H1 (cell line): ENCODE results near the gene ASPN. TPM values are rescaled to one million over a fixed set of nuclear protein-coding genes. Genes with fewer than 3 reads are reported as not detected.

Experiments
- BCL11A ChIP-seq, 2 experiments: IDR thresholded peaks; one replicate each; pipeline ENCODE4 v1.6.1; 2011; ENCODE audit warnings: low read depth in 2 of 2, low read length in 2 of 2, mild to moderate bottlenecking in 2 of 2
- CBX5 ChIP-seq: fragments of 300-800, 300-1000 bp; sonication (generic); IDR thresholded peaks from 2 replicates; pipeline ENCODE4 v1.7.1; 2016; ENCODE audit warnings: antibody characterized with exemption, low read length, low read depth
- CHD7 ChIP-seq: fragments of 300-600 bp; sonication (generic); IDR thresholded peaks from 2 replicates; pipeline ENCODE4 v1.7.1; 2012; ENCODE audit warnings: low read length, moderate library complexity, mild to moderate bottlenecking, inconsistent platforms; ENCODE audit not compliant: insufficient replicate concordance
- EZH2 ChIP-seq: fragments of 200-600 bp; sonication (generic); IDR thresholded peaks from 2 replicates; pipeline ENCODE4 v1.7.1; 2012; ENCODE audit warnings: low read depth, mild to moderate bottlenecking, moderate library complexity, low read length, inconsistent platforms; ENCODE audit not compliant: severe bottlenecking
- HDAC6 ChIP-seq: IDR thresholded peaks from one replicate; pipeline ENCODE4 v1.7.1; 2012; ENCODE audit warnings: low read depth, mild to moderate bottlenecking, inconsistent platforms, low read length, moderate library complexity
- NRF1 ChIP-seq: IDR thresholded peaks from 2 replicates; pipeline ENCODE4 v1.6.1; 2011; ENCODE audit warnings: mild to moderate bottlenecking, low read depth, low read length, improper control_type of control experiment
- RAD21 ChIP-seq, 2 experiments: IDR thresholded peaks in 1 of 2; conservative IDR thresholded peaks in 1 of 2; 2 replicates each; pipeline ENCODE4 v1.6.1; 2011; ENCODE audit warnings: low read depth in 2 of 2, low read length in 2 of 2, improper control_type of control experiment in 1 of 2, inconsistent platforms in 1 of 2, mild to moderate bottlenecking in 1 of 2, moderate library complexity in 1 of 2
- TCF12 ChIP-seq: IDR thresholded peaks from 2 replicates; pipeline ENCODE4 v1.6.1; 2011; ENCODE audit warnings: low read depth, mild to moderate bottlenecking, low read length
- polyA plus RNA-seq, 7 experiments: library from polyadenylated mRNA; depleted of rRNA in 3 of 7; stranded (reverse) in 5 of 7; unstranded in 2 of 7; fragments of >200 nt in 5 of 7; fragments of 200-250 nt in 2 of 7; gene quantifications; 1 replicate in 5 of 7; 2 replicates in 1 of 7; 4 replicates in 1 of 7; pipeline versions ENCODE4 v1.2.1 to v1.2.3, GENCODE V29; 2011 to 2013; ENCODE audit warnings: missing spikeins in 2 of 7, mixed read lengths in 2 of 7
- total RNA-seq: library from RNA; stranded (reverse); fragmentation: NEBNext Ultra II Directional; extraction: Animal tissue kit (Norgen Biotek cat#: 25700); gene quantifications from 2 replicates; pipeline ENCODE4 v1.2.1, GENCODE V29; 2021
- TF ChIP-seq, protein P1 (sequence below): IDR thresholded peaks from 2 replicates; pipeline ENCODE4 v1.6.1; 2011; ENCODE audit warnings: low read depth, mild to moderate bottlenecking, low read length; ENCODE audit not compliant: insufficient read depth

The ASPN gene
- total and polyA plus RNA-seq, 2 of the 8 experiments (the other 6 are each of a cell fraction or from before 2014, with no cell fraction given): not detected

DNA sequence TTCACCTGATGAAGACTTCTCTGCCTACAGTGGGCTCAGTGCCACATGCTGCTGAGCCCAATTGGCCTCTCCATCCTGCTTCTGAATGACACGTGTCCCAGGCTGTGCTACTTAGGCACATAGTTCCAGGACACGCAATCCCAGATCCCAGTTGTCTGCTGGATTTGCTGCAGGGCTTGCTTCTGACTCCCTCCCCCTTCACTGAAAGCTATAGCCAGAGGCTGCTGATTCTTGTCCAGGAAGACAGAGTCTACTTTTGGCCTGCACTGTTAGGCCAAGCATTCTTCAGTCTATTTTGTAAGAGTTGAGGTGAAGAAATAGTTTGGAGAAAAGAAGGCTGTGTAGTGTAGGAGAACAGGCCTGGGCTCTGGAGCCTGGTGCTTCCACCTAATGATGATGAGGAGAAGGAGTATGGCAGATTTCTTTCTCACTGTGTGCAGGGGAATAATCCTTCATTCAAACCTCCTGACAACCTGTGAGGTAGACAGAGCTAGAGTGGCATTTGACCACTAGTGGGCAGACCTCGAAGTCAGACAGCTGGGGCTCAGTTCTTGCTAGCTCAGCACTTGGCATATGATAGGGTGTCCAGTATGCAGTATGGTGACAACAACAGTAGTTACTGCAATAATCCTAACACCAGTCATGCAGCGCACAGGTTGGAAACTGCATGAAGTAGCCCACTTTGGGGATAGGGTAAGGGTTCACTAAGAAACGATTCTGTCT lies 19.5 kb upstream of the ASPN start (continued):
- TF ChIP-seq NRF1 (no peak), HDAC6 (no peak), BCL11A (IDR thresholded peaks at IDR 0.05; ENCODE audit: low read depth in 2 of 2, low read length in 2 of 2) (no peak), TCF12 (no peak), EZH2 (no peak), CHD7 (no peak), CBX5 (no peak), RAD21 (IDR thresholded peaks at IDR 0.05 in 1 of 2, conservative IDR thresholded peaks at IDR 0.05 in 1 of 2; ENCODE audit: low read depth in 2 of 2, low read length in 2 of 2) (peak; percentile 46 to 59)
- TF ChIP-seq, protein P1, sequence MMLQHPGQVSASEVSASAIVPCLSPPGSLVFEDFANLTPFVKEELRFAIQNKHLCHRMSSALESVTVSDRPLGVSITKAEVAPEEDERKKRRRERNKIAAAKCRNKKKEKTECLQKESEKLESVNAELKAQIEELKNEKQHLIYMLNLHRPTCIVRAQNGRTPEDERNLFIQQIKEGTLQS: no peak
